ENCODE measurements around the gene TPST2. TPM values are rescaled to one million over a fixed set of nuclear protein-coding genes. Genes with fewer than 3 reads are reported as not detected.

TPST2 gene
- total and polyA plus RNA-seq, 9 of the 15 experiments (the other 6 are each of a cell fraction or from before 2014, with no cell fraction given) = 14.2 to 123 (median 60.1) TPM

DNA sequence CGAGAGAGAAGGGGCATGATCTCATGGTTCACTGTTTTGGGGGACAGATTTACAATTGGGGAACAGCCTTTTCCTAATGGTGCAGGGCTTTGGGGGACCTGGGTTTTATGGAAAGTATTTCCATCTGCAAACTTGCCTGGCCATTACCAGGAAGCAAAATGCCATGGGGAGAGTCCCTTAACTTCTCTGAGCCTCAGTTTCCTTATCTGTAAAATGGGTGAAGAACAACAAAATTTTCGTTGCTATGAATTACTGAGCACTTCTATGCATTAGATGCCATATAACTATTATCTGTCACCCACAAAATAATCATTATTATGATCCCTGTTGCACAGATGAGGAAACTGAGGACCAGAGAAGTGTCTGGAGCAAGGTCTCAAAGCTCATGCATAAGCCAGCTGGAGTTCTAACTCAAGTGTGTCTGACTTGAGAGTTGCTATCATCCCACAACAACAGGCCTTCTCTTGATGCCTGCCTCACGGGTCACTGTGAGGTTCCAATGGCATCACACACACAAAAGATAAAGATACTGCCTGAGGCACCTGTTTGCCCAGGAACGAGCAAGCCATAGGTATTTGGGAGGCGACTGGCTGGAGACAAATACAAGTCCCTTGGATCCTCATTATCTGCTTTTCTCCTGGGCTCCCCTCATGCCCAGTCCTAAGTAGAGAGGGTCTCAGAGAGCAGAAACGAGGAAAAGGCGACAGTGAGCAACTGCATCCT is 15.8 kb downstream of the TPST2 start:
- in situ Hi-C loops (cut with MboI) = no loop called here
- peaks cover 5% of the 10 kb centered on the region for H3K9me1 ChIP-seq (ENCODE audit: control insufficient read depth, insufficient read depth, low read length)
- H3K27ac ChIP-seq (ENCODE audit: extremely low read depth, low read depth, low read length) = peak overlapping the region; percentile 50
- CTCF ChIA-PET (ENCODE audit: low intra/inter-chr PET ratio) = no interaction called here
- peaks cover 48% of the 10 kb centered on the region for H4K20me1 ChIP-seq (replicated peaks; ENCODE audit: control insufficient read depth, insufficient read depth, low read length)
- FAIRE-seq (no peak), DNase-seq (ENCODE audit: extremely low read depth in 1 of 4, low spot score in 3 of 4) (no peak), ATAC-seq (no peak)
- peak overlapping the region; percentile 41 for H3K4me2 ChIP-seq (ENCODE audit: insufficient read depth, low read length)
- peaks cover 81% of the 10 kb centered on the region for H3K36me3 ChIP-seq (ENCODE audit: control insufficient read depth, insufficient read depth, low read length)
- no peak overlapping the region for H2AFZ ChIP-seq (ENCODE audit: low read depth, low read length)
- intact Hi-C loops (cut with micrococcal nuclease) = no loop called here
- POLR2A ChIA-PET = interaction anchor here (1.0 to 1.9 kb wide), 3 partner anchors 9 to 35 kb away, joined by 3 to 5 read pairs (median 4); no protein-coding TSS in a partner anchor
- peaks cover 92% of the 10 kb centered on the region for H3K79me2 ChIP-seq (ENCODE audit: control insufficient read depth, insufficient read depth, low read length)
- BruUV-seq (replicated peaks) = no TSS peak
- peaks cover 5 to 24% of the 10 kb centered on the region in 2 experiments for H3K4me1 ChIP-seq (replicated peaks in 1 of 2; ENCODE audit: control insufficient read depth in 2 of 2, insufficient read depth in 2 of 2, low read length in 2 of 2)
- H3K9ac ChIP-seq (ENCODE audit: insufficient read depth in 1 of 2, low read depth in 2 of 2, low read length in 2 of 2) = no peak overlapping the region
- no peaks in the 10 kb centered on the region for H3K27me3 ChIP-seq (ENCODE audit: control insufficient read depth in 2 of 2, insufficient read depth in 2 of 2, low read length in 2 of 2)
- H3K4me3 ChIP-seq = no peak overlapping the region
- WGBS (ENCODE audit: insufficient coverage, low coverage, missing lambda C conversion rate) = 48% methylated on average over 7 of the region's 7 CpGs
- no peaks in the 10 kb centered on the region for H3K9me3 ChIP-seq (replicated peaks; ENCODE audit: control insufficient read depth, insufficient read depth, low read depth, low read length)
- TF ChIP-seq CCNT2 (IDR thresholded peaks at IDR 0.05; ENCODE audit: borderline replicate concordance, extremely low read depth, insufficient read length, low read depth, low read length) = no peak
- no peak for TF ChIP-seq HDAC6 (IDR thresholded peaks at IDR 0.05; ENCODE audit: low read depth, low read length)
- no peak for TF ChIP-seq MAFG (tag; conservative IDR thresholded peaks at IDR 0.05)
- TF ChIP-seq, protein P1, sequence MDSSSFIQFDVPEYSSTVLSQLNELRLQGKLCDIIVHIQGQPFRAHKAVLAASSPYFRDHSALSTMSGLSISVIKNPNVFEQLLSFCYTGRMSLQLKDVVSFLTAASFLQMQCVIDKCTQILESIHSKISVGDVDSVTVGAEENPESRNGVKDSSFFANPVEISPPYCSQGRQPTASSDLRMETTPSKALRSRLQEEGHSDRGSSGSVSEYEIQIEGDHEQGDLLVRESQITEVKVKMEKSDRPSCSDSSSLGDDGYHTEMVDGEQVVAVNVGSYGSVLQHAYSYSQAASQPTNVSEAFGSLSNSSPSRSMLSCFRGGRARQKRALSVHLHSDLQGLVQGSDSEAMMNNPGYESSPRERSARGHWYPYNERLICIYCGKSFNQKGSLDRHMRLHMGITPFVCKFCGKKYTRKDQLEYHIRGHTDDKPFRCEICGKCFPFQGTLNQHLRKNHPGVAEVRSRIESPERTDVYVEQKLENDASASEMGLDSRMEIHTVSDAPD (CRISPR knock-in tag; IDR thresholded peaks at IDR 0.05) = no peak
- TF ChIP-seq ESRRA (IDR thresholded peaks at IDR 0.05; ENCODE audit: borderline replicate concordance, low read depth) = no peak
- TF ChIP-seq ADNP (tag; IDR thresholded peaks at IDR 0.05) = peak; percentile 51; the same call in 1 of the 2 replicates
- no peak for TF ChIP-seq ZNF165 (CRISPR knock-in tag; IDR thresholded peaks at IDR 0.05; ENCODE audit: borderline replicate concordance)
- peak in 1 of 2 experiments; percentile 56; a peak in 2 of 4 replicates for TF ChIP-seq KDM1A (IDR thresholded peaks at IDR 0.05)
- no peak for TF ChIP-seq ZNF707 (CRISPR knock-in tag; conservative IDR thresholded peaks at IDR 0.05)
- TF ChIP-seq HDAC2 (IDR thresholded peaks at IDR 0.05) = peak; percentile 38; the same call in 1 of the 2 replicates
- TF ChIP-seq, protein P2, sequence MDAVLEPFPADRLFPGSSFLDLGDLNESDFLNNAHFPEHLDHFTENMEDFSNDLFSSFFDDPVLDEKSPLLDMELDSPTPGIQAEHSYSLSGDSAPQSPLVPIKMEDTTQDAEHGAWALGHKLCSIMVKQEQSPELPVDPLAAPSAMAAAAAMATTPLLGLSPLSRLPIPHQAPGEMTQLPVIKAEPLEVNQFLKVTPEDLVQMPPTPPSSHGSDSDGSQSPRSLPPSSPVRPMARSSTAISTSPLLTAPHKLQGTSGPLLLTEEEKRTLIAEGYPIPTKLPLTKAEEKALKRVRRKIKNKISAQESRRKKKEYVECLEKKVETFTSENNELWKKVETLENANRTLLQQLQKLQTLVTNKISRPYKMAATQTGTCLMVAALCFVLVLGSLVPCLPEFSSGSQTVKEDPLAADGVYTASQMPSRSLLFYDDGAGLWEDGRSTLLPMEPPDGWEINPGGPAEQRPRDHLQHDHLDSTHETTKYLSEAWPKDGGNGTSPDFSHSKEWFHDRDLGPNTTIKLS (IDR thresholded peaks at IDR 0.05; ENCODE audit: borderline replicate concordance, low read depth) = no peak
- TF ChIP-seq BCOR (IDR thresholded peaks at IDR 0.05) = peak; percentile 76
- peak; percentile 81 for TF ChIP-seq RBM25 (IDR thresholded peaks at IDR 0.05; ENCODE audit: low read depth, low read length, severe bottlenecking)
- TF ChIP-seq PML (IDR thresholded peaks at IDR 0.05; ENCODE audit: low read length) = no peak
- no peak for TF ChIP-seq SRSF7 (optimal IDR thresholded peaks at IDR 0.05; ENCODE audit: low read depth, low read length)
